ENCODE results near the gene ARHGEF33. TPM values are rescaled to one million over a fixed set of nuclear protein-coding genes. Genes with fewer than 3 reads are reported as not detected.

ARHGEF33 gene
- total RNA-seq, result 1.5 TPM
- long read RNA-seq, result 0 reads

DNA sequence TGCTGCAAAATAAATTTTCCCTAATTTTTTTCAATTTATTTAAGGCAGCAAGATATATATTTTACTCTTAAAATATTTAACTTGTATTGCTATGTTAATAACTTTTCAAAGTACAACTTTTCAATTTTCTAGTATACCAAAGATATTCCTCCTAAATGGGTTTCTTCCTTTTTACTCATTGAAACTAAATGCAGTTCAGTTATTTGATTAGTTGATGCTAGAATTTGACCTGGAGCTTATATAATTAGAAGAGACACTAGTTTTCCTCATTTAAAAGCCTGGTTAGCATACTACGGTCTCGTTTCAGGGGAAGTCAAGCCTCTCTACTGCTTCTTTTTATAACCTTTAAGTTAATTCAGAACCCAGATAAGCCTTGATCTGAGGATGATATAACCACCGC, at the start of gene ARHGEF33:
ARHGEF33 (plus strand) TSS at position 301 of the 400 bp plus-strand sequence. CDS start 29,573 bp downstream, outside the sequence.
- intact Hi-C loops (cut with DNase I), result no loop called here
- TF ChIP-seq, protein P1, sequence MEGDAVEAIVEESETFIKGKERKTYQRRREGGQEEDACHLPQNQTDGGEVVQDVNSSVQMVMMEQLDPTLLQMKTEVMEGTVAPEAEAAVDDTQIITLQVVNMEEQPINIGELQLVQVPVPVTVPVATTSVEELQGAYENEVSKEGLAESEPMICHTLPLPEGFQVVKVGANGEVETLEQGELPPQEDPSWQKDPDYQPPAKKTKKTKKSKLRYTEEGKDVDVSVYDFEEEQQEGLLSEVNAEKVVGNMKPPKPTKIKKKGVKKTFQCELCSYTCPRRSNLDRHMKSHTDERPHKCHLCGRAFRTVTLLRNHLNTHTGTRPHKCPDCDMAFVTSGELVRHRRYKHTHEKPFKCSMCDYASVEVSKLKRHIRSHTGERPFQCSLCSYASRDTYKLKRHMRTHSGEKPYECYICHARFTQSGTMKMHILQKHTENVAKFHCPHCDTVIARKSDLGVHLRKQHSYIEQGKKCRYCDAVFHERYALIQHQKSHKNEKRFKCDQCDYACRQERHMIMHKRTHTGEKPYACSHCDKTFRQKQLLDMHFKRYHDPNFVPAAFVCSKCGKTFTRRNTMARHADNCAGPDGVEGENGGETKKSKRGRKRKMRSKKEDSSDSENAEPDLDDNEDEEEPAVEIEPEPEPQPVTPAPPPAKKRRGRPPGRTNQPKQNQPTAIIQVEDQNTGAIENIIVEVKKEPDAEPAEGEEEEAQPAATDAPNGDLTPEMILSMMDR (IDR thresholded peaks at IDR 0.05), result no peak
- DNase-seq, result no peak
- no peak for ATAC-seq
- Histone ChIP-seq H3K4me1 (no peaks in the 10 kb centered on the region), H3K36me3 (no peaks in the 10 kb centered on the region), H3K9me3 (no peaks in the 10 kb centered on the region), H3K27me3 (ENCODE audit: low read depth) (no peaks in the 10 kb centered on the region), H3K27ac (no peak within 1 kb of the TSS), H3K4me3 (no peak within 1 kb of the TSS)

DNA sequence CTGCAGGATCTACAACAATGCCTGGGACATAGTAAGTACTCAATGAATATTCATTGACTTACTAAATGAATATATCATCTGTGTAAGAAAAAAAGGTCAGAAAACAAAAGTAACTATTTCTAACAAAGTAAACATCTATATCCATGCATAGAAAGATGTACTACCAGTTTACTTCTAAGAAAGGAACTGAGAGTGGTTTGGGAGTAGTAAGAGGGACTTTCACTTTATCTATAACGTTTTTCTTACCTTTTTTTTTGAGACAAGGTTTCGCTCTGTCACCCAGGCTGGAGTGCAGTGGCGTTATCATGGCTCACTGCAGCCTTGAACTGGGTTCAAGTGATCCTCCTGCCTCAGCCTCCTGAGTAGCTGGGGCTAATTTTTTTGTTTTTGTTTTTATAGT, 39.6 kb upstream of the ARHGEF33 start:
- Histone ChIP-seq H3K36me3 (peaks cover 51% of the 10 kb centered on the region), H3K4me1 (no peaks in the 10 kb centered on the region), H3K4me3 (no peak overlapping the region), H3K27me3 (ENCODE audit: low read depth) (no peaks in the 10 kb centered on the region), H3K9me3 (no peaks in the 10 kb centered on the region), H3K27ac (no peak overlapping the region)
- DNase-seq, result no peak
- TF ChIP-seq, protein P1 (IDR thresholded peaks at IDR 0.05), result no peak
- no peak for ATAC-seq
- intact Hi-C loops (cut with DNase I), result no loop called here

DNA sequence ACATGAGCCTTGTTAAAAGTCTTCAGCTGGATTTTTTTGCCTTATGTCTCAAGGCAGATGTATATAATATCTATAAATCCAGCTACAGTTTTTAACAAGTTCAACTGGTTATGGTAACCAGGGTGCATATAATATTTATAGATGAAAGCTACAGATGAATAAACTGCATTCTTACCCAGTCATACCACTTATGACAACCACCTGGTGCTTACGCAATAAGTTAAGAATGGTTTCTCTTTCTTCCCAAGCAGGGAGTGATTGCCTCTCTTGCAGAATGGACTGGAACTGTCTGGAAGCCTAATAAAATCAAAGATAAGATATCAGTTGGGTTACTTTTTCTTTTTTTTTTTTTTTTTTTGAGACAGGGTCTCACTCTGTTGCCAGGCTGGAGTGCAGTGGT, 33.5 kb upstream of the ARHGEF33 start:
- no peak for DNase-seq
- Histone ChIP-seq H3K27me3 (ENCODE audit: low read depth) (no peaks in the 10 kb centered on the region), H3K36me3 (peaks cover 84% of the 10 kb centered on the region), H3K27ac (no peak overlapping the region), H3K4me1 (no peaks in the 10 kb centered on the region), H3K4me3 (no peak overlapping the region), H3K9me3 (no peaks in the 10 kb centered on the region)
- peak in 1 of 2 donors; percentile 42 for ATAC-seq
- TF ChIP-seq, protein P1 (IDR thresholded peaks at IDR 0.05), result no peak
- intact Hi-C loops (cut with DNase I), result no loop called here

DNA sequence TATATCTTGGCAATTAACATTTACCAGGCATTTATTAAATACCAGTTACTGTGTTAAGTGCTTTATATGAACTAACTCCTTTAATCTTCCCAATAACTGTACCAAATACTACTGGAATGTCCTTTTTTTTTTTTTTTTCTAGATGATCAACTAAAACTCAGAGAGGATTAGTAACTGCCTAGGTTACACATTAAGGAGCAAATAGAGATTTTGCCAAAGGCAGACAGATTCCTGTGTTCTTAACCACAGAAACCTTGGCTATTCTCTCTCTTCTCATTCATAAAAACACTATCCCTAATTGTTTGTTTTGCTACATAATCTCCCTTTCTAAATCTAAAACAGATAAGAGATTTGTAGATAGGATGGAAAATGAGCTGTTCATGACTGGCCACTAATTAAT, 27.2 kb upstream of the ARHGEF33 start:
- DNase-seq (no peak), ATAC-seq (no peak)
- H3K4me1 ChIP-seq, result no peaks in the 10 kb centered on the region
- TF ChIP-seq, protein P1 (IDR thresholded peaks at IDR 0.05), result no peak
- intact Hi-C loops (cut with DNase I), result no loop called here
- H3K36me3 ChIP-seq, result peaks cover 63% of the 10 kb centered on the region
- H3K27me3 ChIP-seq (ENCODE audit: low read depth), result no peaks in the 10 kb centered on the region
- no peak overlapping the region for H3K4me3 ChIP-seq
- no peaks in the 10 kb centered on the region for H3K9me3 ChIP-seq
- no peak overlapping the region for H3K27ac ChIP-seq

DNA sequence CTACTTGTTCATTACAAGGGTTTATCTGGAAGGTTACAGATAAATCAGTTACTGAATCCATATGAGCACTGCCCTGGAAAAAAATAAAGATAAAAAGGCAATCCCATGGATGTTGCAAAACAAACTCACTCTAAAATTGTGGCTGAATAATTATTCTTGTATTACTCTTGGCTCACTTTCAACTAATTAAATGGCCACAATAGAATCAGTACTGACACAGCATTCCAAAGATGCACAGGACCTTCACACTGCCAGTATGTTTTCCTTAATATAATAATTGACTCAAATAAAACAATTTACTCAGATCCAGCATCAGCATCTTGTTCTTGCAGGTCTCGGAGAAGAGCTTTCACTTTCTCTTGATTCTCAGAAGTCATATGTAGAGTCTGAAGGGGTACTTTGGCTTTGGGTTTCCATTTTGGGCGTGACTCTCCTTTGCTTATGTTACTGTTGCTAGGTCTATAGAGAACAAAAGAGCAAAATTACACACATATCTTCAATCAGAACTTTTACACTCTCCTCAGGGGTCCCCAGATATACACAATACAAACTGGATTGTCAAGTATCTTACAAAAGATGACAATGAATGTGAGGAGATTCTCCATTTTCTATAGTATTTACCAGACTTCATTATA, 26.5 kb upstream of the ARHGEF33 start:
- H3K4me1 ChIP-seq, result no peaks in the 10 kb centered on the region
- H3K36me3 ChIP-seq, result peaks cover 60% of the 10 kb centered on the region
- ATAC-seq, result peak; percentile 26 to 63
- intact Hi-C loops (cut with DNase I), result no loop called here
- TF ChIP-seq, protein P1 (IDR thresholded peaks at IDR 0.05), result no peak
- H3K27ac ChIP-seq, result no peak overlapping the region
- H3K4me3 ChIP-seq, result no peak overlapping the region
- no peaks in the 10 kb centered on the region for H3K9me3 ChIP-seq
- DNase-seq, result no peak
- no peaks in the 10 kb centered on the region for H3K27me3 ChIP-seq (ENCODE audit: low read depth)

All from lower lobe of right lung (tissue), 2 donors.